GM15510 (cell line): ENCODE measurements around the gene EIF4A3.

Source experiments
- POLR2A ChIP-seq: IDR thresholded peaks from 3 replicates; pipeline ENCODE4 v1.6.1; 2011; ENCODE audit warnings: borderline replicate concordance; ENCODE audit not compliant: insufficient read length; ENCODE audit errors: extremely low read depth

The EIF4A3 gene

GRCh38 chr17:80095038-80095843 is 51.7 kb downstream of the EIF4A3 start:
- no peak for TF ChIP-seq POLR2A

GRCh38 chr17:80092959-80093358 is 54.0 kb downstream of the EIF4A3 start:
- TF ChIP-seq POLR2A = no peak

GRCh38 chr17:80091376-80091775 is 55.6 kb downstream of the EIF4A3 start:
- no peak for TF ChIP-seq POLR2A

GRCh38 chr17:80089762-80090161 is 57.2 kb downstream of the EIF4A3 start:
- no peak for TF ChIP-seq POLR2A

GRCh38 chr17:80087346-80088265 is 59.3 kb downstream of the EIF4A3 start:
- no peak for TF ChIP-seq POLR2A

- no peak for TF ChIP-seq POLR2A
Observed at GRCh38 chr17:80086616-80087015, 60.3 kb downstream of the EIF4A3 start.

- TF ChIP-seq POLR2A = no peak
Observed at GRCh38 chr17:80086081-80086480, 60.8 kb downstream of the EIF4A3 start.

GRCh38 chr17:80084773-80085172 is 62.2 kb downstream of the EIF4A3 start:
- TF ChIP-seq POLR2A = no peak
